GM12878 (cell line): ENCODE measurements around the gene MED31. TPM values are rescaled to one million over a fixed set of nuclear protein-coding genes. Genes with fewer than 3 reads are reported as not detected.

Experiments used
- microRNA-seq: library from miRNA; unstranded; fragments of <30 nt; microRNA quantifications from one replicate; pipeline ENCODE4, GENCODE V29; 2018
- polyA plus RNA-seq, 11 experiments: library from polyadenylated mRNA; depleted of rRNA in 4 of 11; unstranded in 6 of 11; stranded (reverse) in 5 of 11; fragments of >200 nt; fragmentation: Nextera tagmentation in 4 of 11; fragmentation: Illumina TruSeq in 1 of 11; extraction: Ambion mirVana in 4 of 11; extraction: Trizol in 1 of 11; gene quantifications; 1 replicate in 1 of 11; 2 replicates in 10 of 11; pipeline versions ENCODE4 v1.2.1 to v1.2.3, GENCODE V29; 2011 to 2016; ENCODE audit warnings: inconsistent platforms in 2 of 11, missing spikeins in 2 of 11, low read depth in 1 of 11
- small RNA-seq: library from RNA; depleted of rRNA; stranded (forward); fragments of <200 nt; gene quantifications from one replicate; pipeline ENCODE3, GENCODE V24; 2014
- total RNA-seq, 4 experiments: library from RNA; depleted of rRNA in 3 of 4; stranded (reverse); fragments of >200 nt in 3 of 4; fragmentation: Illumina TruSeq in 1 of 4; extraction: Trizol in 1 of 4; gene quantifications; 2 replicates each; pipeline versions ENCODE4 v1.2.1 to v1.2.3, GENCODE V29; 2013 to 2021

Gene MED31
- total and polyA plus RNA-seq, 10 of the 15 experiments (the other 5 are each of a cell fraction or from before 2014, with no cell fraction given), result 14.4 to 71.1 (median 34.6) TPM

Small RNA genes within 50 kb of the gene (microRNA-seq; reads per million reads assigned to microRNA genes)
- gene MIR4520-1 (not detected), gene MIR4520-2 (not detected)

Small RNA genes within 50 kb of the gene (small RNA-seq; reads per million reads assigned to genes)
- gene MIR4520-1, result not detected
- gene RNA5SP435, result 0.16 reads per million

Other genes with a start within 250 kb of the MED31 start
Only the 7 nearest of the 10 such genes appear.
- gene PITPNM3, start 95.0 kb downstream of the MED31 start, total RNA-seq (2014; rRNA removed), result 0.16 and 0.17 TPM in 2 replicates
- 0.14 and 0.22 TPM in 2 replicates for gene PITPNM3, start 95.0 kb downstream of the MED31 start, total RNA-seq (2014; rRNA removed; fragmentation: Illumina TruSeq; extraction: Trizol)
- gene PITPNM3, start 95.0 kb downstream of the MED31 start, total RNA-seq (2021), result 0.21 and 0.49 TPM in 2 replicates
- gene PITPNM3, start 95.0 kb downstream of the MED31 start, polyA plus RNA-seq (2011; rRNA removed), result 0.16 and 0.27 TPM in 2 replicates
- gene PITPNM3, start 95.0 kb downstream of the MED31 start, polyA plus RNA-seq (2014; fragmentation: Illumina TruSeq; extraction: Trizol), result 0.08 and 0.15 TPM in 2 replicates
- under 1 TPM in 1 of 2 experiments, not detected in 1; 0.02 TPM for gene PITPNM3, start 95.0 kb downstream of the MED31 start, polyA plus RNA-seq (2014; fragmentation: Nextera tagmentation; extraction: Ambion mirVana)
- 0.19 and 0.47 TPM in 2 replicates for gene PITPNM3, start 95.0 kb downstream of the MED31 start, polyA plus RNA-seq (2014; rRNA removed)
- gene PITPNM3, start 95.0 kb downstream of the MED31 start, polyA plus RNA-seq (2016; fragmentation: Nextera tagmentation; extraction: Ambion mirVana), result under 1 TPM; 0.19 to 0.33 TPM
- 10.1 and 13.4 TPM in 2 replicates for gene KIAA0753, start 10.9 kb downstream of the MED31 start, total RNA-seq (2014; rRNA removed)
- gene KIAA0753, start 10.9 kb downstream of the MED31 start, total RNA-seq (2014; rRNA removed; fragmentation: Illumina TruSeq; extraction: Trizol), result 12.7 and 15.2 TPM in 2 replicates
- 12.0 and 12.9 TPM in 2 replicates for gene KIAA0753, start 10.9 kb downstream of the MED31 start, total RNA-seq (2021)
- gene KIAA0753, start 10.9 kb downstream of the MED31 start, polyA plus RNA-seq (2011; rRNA removed), result 7.3 and 8.1 TPM in 2 replicates
- gene KIAA0753, start 10.9 kb downstream of the MED31 start, polyA plus RNA-seq (2014; fragmentation: Illumina TruSeq; extraction: Trizol), result 12.5 and 15.3 TPM in 2 replicates
- 1 to 10 TPM; 2.2 to 3.3 TPM for gene KIAA0753, start 10.9 kb downstream of the MED31 start, polyA plus RNA-seq (2014; fragmentation: Nextera tagmentation; extraction: Ambion mirVana)
- gene KIAA0753, start 10.9 kb downstream of the MED31 start, polyA plus RNA-seq (2014; rRNA removed), result 7.9 and 10.3 TPM in 2 replicates
- 1 to 10 TPM; 5.9 to 7.5 TPM for gene KIAA0753, start 10.9 kb downstream of the MED31 start, polyA plus RNA-seq (2016; fragmentation: Nextera tagmentation; extraction: Ambion mirVana)
- gene TXNDC17, start 10.5 kb downstream of the MED31 start, total RNA-seq (2014; rRNA removed), result 123 and 124 TPM in 2 replicates
- gene TXNDC17, start 10.5 kb downstream of the MED31 start, total RNA-seq (2014; rRNA removed; fragmentation: Illumina TruSeq; extraction: Trizol), result 149 and 175 TPM in 2 replicates
- 129 and 142 TPM in 2 replicates for gene TXNDC17, start 10.5 kb downstream of the MED31 start, total RNA-seq (2021)
- 236 and 346 TPM in 2 replicates for gene TXNDC17, start 10.5 kb downstream of the MED31 start, polyA plus RNA-seq (2011; rRNA removed)
- gene TXNDC17, start 10.5 kb downstream of the MED31 start, polyA plus RNA-seq (2014; fragmentation: Illumina TruSeq; extraction: Trizol), result 85.4 and 178 TPM in 2 replicates
- 100 to 1,000 TPM; 933 to 957 TPM for gene TXNDC17, start 10.5 kb downstream of the MED31 start, polyA plus RNA-seq (2014; fragmentation: Nextera tagmentation; extraction: Ambion mirVana)
- 191 and 195 TPM in 2 replicates for gene TXNDC17, start 10.5 kb downstream of the MED31 start, polyA plus RNA-seq (2014; rRNA removed)
- 100 to 1,000 TPM; 667 to 694 TPM for gene TXNDC17, start 10.5 kb downstream of the MED31 start, polyA plus RNA-seq (2016; fragmentation: Nextera tagmentation; extraction: Ambion mirVana)
- 1.2 and 1.6 TPM in 2 replicates for gene C17orf100, start 157 bp upstream of the MED31 start, total RNA-seq (2014; rRNA removed)
- gene C17orf100, start 157 bp upstream of the MED31 start, total RNA-seq (2014; rRNA removed; fragmentation: Illumina TruSeq; extraction: Trizol), result 1.3 and 1.6 TPM in 2 replicates
- 2.1 and 3.2 TPM in 2 replicates for gene C17orf100, start 157 bp upstream of the MED31 start, total RNA-seq (2021)
- 1.5 and 1.6 TPM in 2 replicates for gene C17orf100, start 157 bp upstream of the MED31 start, polyA plus RNA-seq (2011; rRNA removed)
- 2.2 and 2.7 TPM in 2 replicates for gene C17orf100, start 157 bp upstream of the MED31 start, polyA plus RNA-seq (2014; fragmentation: Illumina TruSeq; extraction: Trizol)
- gene C17orf100, start 157 bp upstream of the MED31 start, polyA plus RNA-seq (2014; fragmentation: Nextera tagmentation; extraction: Ambion mirVana), result 1 to 10 TPM in 1 of 2 experiments, under 1 TPM in 1; 0.84 to 1.5 TPM
- gene C17orf100, start 157 bp upstream of the MED31 start, polyA plus RNA-seq (2014; rRNA removed), result 3.9 and 4.2 TPM in 2 replicates
- gene C17orf100, start 157 bp upstream of the MED31 start, polyA plus RNA-seq (2016; fragmentation: Nextera tagmentation; extraction: Ambion mirVana), result 1 to 10 TPM; 4.1 to 4.7 TPM
- not detected in 2 replicates for gene SLC13A5, start 61.8 kb upstream of the MED31 start, total RNA-seq (2014; rRNA removed)
- gene SLC13A5, start 61.8 kb upstream of the MED31 start, total RNA-seq (2014; rRNA removed; fragmentation: Illumina TruSeq; extraction: Trizol), result not detected in 2 replicates
- 0.23 TPM in 1 of 2 replicates, not detected in the other for gene SLC13A5, start 61.8 kb upstream of the MED31 start, total RNA-seq (2021)
- not detected in 2 replicates for gene SLC13A5, start 61.8 kb upstream of the MED31 start, polyA plus RNA-seq (2011; rRNA removed)
- gene SLC13A5, start 61.8 kb upstream of the MED31 start, polyA plus RNA-seq (2014; fragmentation: Illumina TruSeq; extraction: Trizol), result not detected in 2 replicates
- not detected for gene SLC13A5, start 61.8 kb upstream of the MED31 start, polyA plus RNA-seq (2014; fragmentation: Nextera tagmentation; extraction: Ambion mirVana)
- gene SLC13A5, start 61.8 kb upstream of the MED31 start, polyA plus RNA-seq (2014; rRNA removed), result not detected in 2 replicates
- not detected for gene SLC13A5, start 61.8 kb upstream of the MED31 start, polyA plus RNA-seq (2016; fragmentation: Nextera tagmentation; extraction: Ambion mirVana)
- 48.9 and 58.3 TPM in 2 replicates for gene XAF1, start 104.4 kb upstream of the MED31 start, total RNA-seq (2014; rRNA removed)
- gene XAF1, start 104.4 kb upstream of the MED31 start, total RNA-seq (2014; rRNA removed; fragmentation: Illumina TruSeq; extraction: Trizol), result 58.1 and 71.7 TPM in 2 replicates
- 43.7 and 49.0 TPM in 2 replicates for gene XAF1, start 104.4 kb upstream of the MED31 start, total RNA-seq (2021)
- 50.0 and 56.3 TPM in 2 replicates for gene XAF1, start 104.4 kb upstream of the MED31 start, polyA plus RNA-seq (2011; rRNA removed)
- gene XAF1, start 104.4 kb upstream of the MED31 start, polyA plus RNA-seq (2014; fragmentation: Illumina TruSeq; extraction: Trizol), result 59.1 and 73.2 TPM in 2 replicates
- 10 to 100 TPM; 16.3 to 25.0 TPM for gene XAF1, start 104.4 kb upstream of the MED31 start, polyA plus RNA-seq (2014; fragmentation: Nextera tagmentation; extraction: Ambion mirVana)
- gene XAF1, start 104.4 kb upstream of the MED31 start, polyA plus RNA-seq (2014; rRNA removed), result 39.2 and 40.3 TPM in 2 replicates
- gene XAF1, start 104.4 kb upstream of the MED31 start, polyA plus RNA-seq (2016; fragmentation: Nextera tagmentation; extraction: Ambion mirVana), result 10 to 100 TPM; 19.6 to 23.3 TPM
- 0.11 TPM in 1 of 2 replicates, not detected in the other for gene FBXO39, start 124.6 kb upstream of the MED31 start, total RNA-seq (2014; rRNA removed)
- 0.18 TPM in 1 of 2 replicates, not detected in the other for gene FBXO39, start 124.6 kb upstream of the MED31 start, total RNA-seq (2014; rRNA removed; fragmentation: Illumina TruSeq; extraction: Trizol)
- gene FBXO39, start 124.6 kb upstream of the MED31 start, total RNA-seq (2021), result not detected in 2 replicates
- gene FBXO39, start 124.6 kb upstream of the MED31 start, polyA plus RNA-seq (2011; rRNA removed), result 0.62 and 0.65 TPM in 2 replicates
- 0.13 TPM in 1 of 2 replicates, not detected in the other for gene FBXO39, start 124.6 kb upstream of the MED31 start, polyA plus RNA-seq (2014; fragmentation: Illumina TruSeq; extraction: Trizol)
- gene FBXO39, start 124.6 kb upstream of the MED31 start, polyA plus RNA-seq (2014; fragmentation: Nextera tagmentation; extraction: Ambion mirVana), result under 1 TPM in 1 of 2 experiments, not detected in 1; 0.05 TPM
- 0.15 TPM in 1 of 2 replicates, not detected in the other for gene FBXO39, start 124.6 kb upstream of the MED31 start, polyA plus RNA-seq (2014; rRNA removed)
- not detected for gene FBXO39, start 124.6 kb upstream of the MED31 start, polyA plus RNA-seq (2016; fragmentation: Nextera tagmentation; extraction: Ambion mirVana)